Lung (tissue), 12 donors: ENCODE results near the gene HOXA9. TPM values are rescaled to one million over a fixed set of nuclear protein-coding genes. Genes with fewer than 3 reads are reported as not detected.
A peak's percentile ranks its signal among the peaks of the same experiment; 100 is the strongest.

Experiments used
- ATAC-seq: fragments of 200-7000 bp; cut with Tn5 transposase; one replicate; pipeline ENCODE4 v1.9.1; 2020; ENCODE audit warnings: moderate number of reproducible peaks; ENCODE audit not compliant: insufficient read depth, low FRiP score
- DNase-seq, 3 donors: peaks; one replicate each; pipeline ENCODE4 v3.0.0-alpha.2; 2013 to 2017
- H3K27ac ChIP-seq, 2 donors: one replicate each; pipeline ENCODE4 v1.5.1; 2013; ENCODE audit warnings: mild to moderate bottlenecking in 2 of 2, moderate library complexity in 2 of 2, control low read depth in 1 of 2, inconsistent platforms in 1 of 2, low read depth in 1 of 2, low read length in 1 of 2
- H3K27me3 ChIP-seq, 3 donors: one replicate each; pipeline ENCODE4 v1.5.1; 2013; ENCODE audit warnings: low read length in 2 of 3; ENCODE audit not compliant: control insufficient read depth in 3 of 3, insufficient read depth in 3 of 3
- H3K36me3 ChIP-seq, 4 donors: one replicate each; pipeline ENCODE4 v1.5.1; 2013; ENCODE audit warnings: low read length in 4 of 4, mild to moderate bottlenecking in 1 of 4, moderate library complexity in 1 of 4; ENCODE audit not compliant: control insufficient read depth in 4 of 4, insufficient read depth in 4 of 4
- H3K4me1 ChIP-seq, 5 donors: one replicate each; pipeline ENCODE4 v1.5.1; 2013; ENCODE audit warnings: low read length in 5 of 5, mild to moderate bottlenecking in 2 of 5, moderate library complexity in 1 of 5; ENCODE audit not compliant: control insufficient read depth in 5 of 5, insufficient read depth in 5 of 5
- H3K4me3 ChIP-seq: one replicate; pipeline ENCODE4 v1.5.1; 2013; ENCODE audit warnings: mild to moderate bottlenecking, control low read depth, moderate library complexity
- H3K9ac ChIP-seq, 2 donors: one replicate each; pipeline ENCODE4 v1.5.1; 2013; ENCODE audit warnings: low read length in 2 of 2, control low read depth in 1 of 2; ENCODE audit not compliant: insufficient read depth in 1 of 2
- H3K9me3 ChIP-seq, 4 donors: one replicate each; pipeline ENCODE4 v1.5.1; 2013; ENCODE audit warnings: low read length in 3 of 4, mild to moderate bottlenecking in 1 of 4, moderate library complexity in 1 of 4; ENCODE audit not compliant: control insufficient read depth in 4 of 4, insufficient read depth in 3 of 4
- WGBS, 2 donors: extraction: QIAGEN DNeasy Blood & Tissue Kit; methylation state at CpG; one replicate each; pipeline ENCODE4 v1.1.7; 2013; 5-methylcytosine and 5-hydroxymethylcytosine counted together
- polyA plus RNA-seq, 2 donors: library from polyadenylated mRNA; stranded (reverse); fragments of 200-250 nt; gene quantifications; one replicate each; pipeline ENCODE4 v1.2.1, GENCODE V29; 2013
- total RNA-seq, 2 donors: library from RNA; depleted of rRNA in 1 of 2; stranded (reverse); fragments of >200 nt in 1 of 2; gene quantifications; one replicate each; pipeline ENCODE4 v1.2.1, GENCODE V29; 2014 to 2021
- TF ChIP-seq, protein P1 (sequence below): IDR thresholded peaks from 2 replicates; pipeline ENCODE4 v1.5.1; 2012; ENCODE audit warnings: mild to moderate bottlenecking; ENCODE audit errors: control extremely low read depth, extremely low read depth
- donor health status: control.
- donor health status: control.
- donor health status: Bipolar disorder and iron deficiency.
- donor health status: healthy.
- donor health status: DM: yes; HTN: yes; CAD: no.

The HOXA9 gene
- total and polyA plus RNA-seq, 4 donors = 0.11 to 0.85 (median 0.43) TPM

DNA sequence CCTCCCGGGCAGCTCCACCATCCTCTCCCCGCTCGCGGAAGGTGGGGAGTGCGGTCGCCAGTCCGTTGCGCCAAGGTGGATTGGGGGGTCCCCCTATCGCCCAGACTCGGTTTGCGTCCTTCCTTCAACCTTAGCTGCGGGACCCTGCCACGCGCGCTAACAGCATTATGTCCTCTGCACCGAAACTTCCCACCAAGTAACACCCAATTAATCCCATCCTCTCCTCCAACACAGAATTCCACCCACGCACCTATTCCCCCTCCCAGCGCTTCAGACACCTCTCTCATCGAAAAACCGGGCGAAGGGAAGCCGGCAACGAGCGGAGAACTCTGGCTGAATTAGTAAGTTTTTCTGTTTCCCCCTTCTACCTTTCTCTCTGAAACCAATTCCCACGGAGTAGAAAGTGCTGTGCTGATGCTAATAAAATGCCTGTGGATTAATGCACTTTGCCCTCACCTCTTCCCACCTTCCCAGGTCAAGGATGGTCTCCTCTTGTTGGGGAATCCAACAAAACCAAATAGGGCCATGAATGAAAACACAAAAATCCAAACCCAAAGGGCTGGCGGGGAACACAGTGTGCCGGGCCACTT, 13.9 kb downstream of the HOXA9 start:
- peaks cover 0 to 72% (median 38%) of the 10 kb centered on the region in 3 donors for H3K27me3 ChIP-seq
- H3K9ac ChIP-seq = peak overlapping the region; percentile 43 to 91
- H3K27ac ChIP-seq = peak overlapping the region in 1 of 2 donors; percentile 62
- H3K4me3 ChIP-seq = peak overlapping the region; percentile 16
- peaks cover 0 to 61% (median 8%) of the 10 kb centered on the region in 5 donors for H3K4me1 ChIP-seq
- WGBS, 2 donors = 2 to 10% methylated on average over 27 of the region's 27 CpGs
- DNase-seq = peak in 1 of 3 donors; percentile 65
- no peaks in the 10 kb centered on the region for H3K36me3 ChIP-seq
- TF ChIP-seq, protein P1, sequence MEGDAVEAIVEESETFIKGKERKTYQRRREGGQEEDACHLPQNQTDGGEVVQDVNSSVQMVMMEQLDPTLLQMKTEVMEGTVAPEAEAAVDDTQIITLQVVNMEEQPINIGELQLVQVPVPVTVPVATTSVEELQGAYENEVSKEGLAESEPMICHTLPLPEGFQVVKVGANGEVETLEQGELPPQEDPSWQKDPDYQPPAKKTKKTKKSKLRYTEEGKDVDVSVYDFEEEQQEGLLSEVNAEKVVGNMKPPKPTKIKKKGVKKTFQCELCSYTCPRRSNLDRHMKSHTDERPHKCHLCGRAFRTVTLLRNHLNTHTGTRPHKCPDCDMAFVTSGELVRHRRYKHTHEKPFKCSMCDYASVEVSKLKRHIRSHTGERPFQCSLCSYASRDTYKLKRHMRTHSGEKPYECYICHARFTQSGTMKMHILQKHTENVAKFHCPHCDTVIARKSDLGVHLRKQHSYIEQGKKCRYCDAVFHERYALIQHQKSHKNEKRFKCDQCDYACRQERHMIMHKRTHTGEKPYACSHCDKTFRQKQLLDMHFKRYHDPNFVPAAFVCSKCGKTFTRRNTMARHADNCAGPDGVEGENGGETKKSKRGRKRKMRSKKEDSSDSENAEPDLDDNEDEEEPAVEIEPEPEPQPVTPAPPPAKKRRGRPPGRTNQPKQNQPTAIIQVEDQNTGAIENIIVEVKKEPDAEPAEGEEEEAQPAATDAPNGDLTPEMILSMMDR = no peak
- H3K9me3 ChIP-seq = peaks cover 0 to 2% (median 0%) of the 10 kb centered on the region in 4 donors
- no peak for ATAC-seq

DNA sequence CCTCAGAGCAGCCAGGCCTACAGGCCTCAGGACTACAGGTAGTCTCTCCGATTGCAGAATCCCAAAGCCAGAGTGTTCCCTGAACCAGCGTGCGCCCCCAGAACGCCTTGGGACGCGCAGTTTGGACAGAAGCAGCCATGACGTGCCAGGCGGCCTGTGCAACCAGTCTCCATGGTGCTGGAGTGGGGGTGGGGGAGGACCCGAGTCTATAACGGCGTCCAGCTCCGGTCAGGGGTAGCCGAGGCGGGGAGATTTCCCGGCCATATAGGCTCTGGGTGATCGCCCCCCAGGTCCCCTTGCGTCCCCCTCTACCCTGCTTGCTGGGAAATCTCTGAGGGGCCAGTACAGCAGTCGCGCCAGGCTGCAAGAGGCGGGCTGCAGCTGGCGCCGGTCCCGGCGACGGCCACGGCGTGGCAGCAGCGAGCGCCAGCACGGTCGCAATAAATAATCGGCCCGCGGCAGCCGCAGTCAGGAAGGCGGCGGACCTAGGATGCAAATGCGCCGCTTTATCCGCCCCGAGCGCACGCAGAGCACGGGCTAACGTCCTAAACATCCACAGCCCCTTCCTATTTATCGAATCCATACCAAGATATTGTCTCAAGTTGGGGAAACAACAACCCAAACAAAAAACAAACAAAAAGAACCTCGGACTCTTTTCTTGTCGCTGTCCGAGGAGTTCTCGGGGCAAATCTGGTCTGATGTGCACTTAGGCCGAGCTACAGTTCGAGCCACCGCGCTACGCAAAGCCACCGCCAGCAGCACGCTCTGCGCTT, 14.6 kb downstream of the HOXA9 start:
- peaks cover 0 to 3% (median 0%) of the 10 kb centered on the region in 4 donors for H3K9me3 ChIP-seq
- peak; percentile 84 for ATAC-seq
- H3K9ac ChIP-seq = peak overlapping the region in 1 of 2 donors; percentile 91
- peaks cover 0 to 73% (median 37%) of the 10 kb centered on the region in 3 donors for H3K27me3 ChIP-seq
- no peaks in the 10 kb centered on the region for H3K36me3 ChIP-seq
- peaks cover 0 to 67% (median 8%) of the 10 kb centered on the region in 5 donors for H3K4me1 ChIP-seq
- TF ChIP-seq, protein P1 = peak; percentile 60
- H3K4me3 ChIP-seq = peak overlapping the region; percentile 28
- H3K27ac ChIP-seq = peak overlapping the region in 1 of 2 donors; percentile 62
- 1 to 2% methylated on average over 58 of the region's 58 CpGs for WGBS, 2 donors
- DNase-seq = peak; percentile 90 to 95 (median 91)

DNA sequence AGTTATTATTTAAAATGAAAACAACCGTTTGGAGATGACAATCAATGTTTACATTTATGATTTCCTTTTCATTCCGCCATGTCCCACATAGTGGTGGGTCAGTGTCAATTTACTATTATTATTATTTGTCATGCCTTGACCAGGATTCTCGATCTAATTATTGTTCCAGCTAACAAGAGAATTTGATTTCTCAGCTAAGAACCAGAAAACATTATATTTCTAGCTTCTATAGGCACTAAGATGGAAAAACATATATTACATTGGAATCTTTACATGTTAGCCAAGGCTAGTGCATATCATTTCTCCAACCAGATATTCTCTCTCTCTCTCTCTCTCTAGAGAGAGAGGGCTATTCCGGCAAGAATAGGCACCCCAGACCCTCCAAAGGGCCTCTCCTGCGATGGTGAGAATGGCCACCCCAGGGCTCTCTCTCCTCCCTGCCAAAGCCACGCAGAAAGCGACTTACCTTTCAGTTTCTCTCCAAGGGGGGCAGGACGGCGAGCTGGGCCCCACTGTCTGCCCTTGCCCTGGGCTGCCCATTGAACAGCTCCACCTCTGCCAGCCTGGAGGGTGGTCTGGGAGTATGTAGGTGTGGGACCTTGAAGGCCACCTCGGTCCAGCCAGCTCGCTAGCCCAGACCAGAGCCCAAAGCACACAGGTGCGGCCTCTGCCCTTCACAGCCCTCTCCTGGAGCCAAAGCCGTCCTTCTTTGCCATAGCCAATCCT, 15.3 kb downstream of the HOXA9 start:
- Histone ChIP-seq H3K9me3 (peaks cover 0 to 4% (median 0%) of the 10 kb centered on the region in 4 donors), H3K27me3 (peaks cover 0 to 72% (median 31%) of the 10 kb centered on the region in 3 donors), H3K4me3 (peak overlapping the region; percentile 17), H3K9ac (peak overlapping the region in 1 of 2 donors; percentile 87), H3K36me3 (peaks cover 0 to 2% (median 0%) of the 10 kb centered on the region in 4 donors), H3K27ac (peak overlapping the region in 1 of 2 donors; percentile 62), H3K4me1 (peaks cover 0 to 63% (median 8%) of the 10 kb centered on the region in 5 donors)
- DNase-seq = peak in 2 of 3 donors; percentile 37 to 58
- ATAC-seq = no peak
- 22 to 28% methylated on average over 13 of the region's 13 CpGs for WGBS, 2 donors
- TF ChIP-seq, protein P1 = no peak
